ENCODE results near the gene GIT2.

- TF ChIP-seq CTCF (IDR thresholded peaks at IDR 0.05) (no peak), REST (IDR thresholded peaks at IDR 0.05; ENCODE audit: insufficient read depth in 1 of 2, low read depth in 2 of 2, low read length in 1 of 2) (no peak)
Measured at GRCh38 chr12:110005319-110005973, 9.3 kb upstream of the GIT2 start.

Measured in Panc1 (cell line).